ENCODE results near the gene SHH.

- TF ChIP-seq POLR2A (IDR thresholded peaks at IDR 0.05) = no peak
- no peak for TF ChIP-seq CTCF (IDR thresholded peaks at IDR 0.05)
These were observed 28.6 kb upstream of the SHH start for GRCh38 chr7:155840909-155841308.
